HFFc6 (cell line): ENCODE data around the gene IFI44. TPM values are rescaled to one million over a fixed set of nuclear protein-coding genes. Genes with fewer than 3 reads are reported as not detected.

Experiments
- DNase-seq: peaks from one replicate; pipeline ENCODE4 v3.0.0-alpha.2; 2018
- H3K27ac Mint-ChIP-seq: 2 replicates; pipeline ENCODE4 v1.8.0; 2020; ENCODE audit warnings: mild to moderate bottlenecking, mixed read lengths
- H3K27me3 Mint-ChIP-seq: 2 replicates; pipeline ENCODE4 v1.8.0; 2021; ENCODE audit warnings: mild to moderate bottlenecking, moderate library complexity, mixed read lengths; ENCODE audit not compliant: insufficient read depth
- H3K36me3 Mint-ChIP-seq: 2 replicates; pipeline ENCODE4 v1.8.0; 2021; ENCODE audit warnings: low read depth, mixed read lengths
- H3K4me1 Mint-ChIP-seq: 2 replicates; pipeline ENCODE4 v1.8.0; 2020; ENCODE audit warnings: low read depth, mixed read lengths
- H3K4me3 Mint-ChIP-seq: 2 replicates; pipeline ENCODE4 v1.8.0; 2020; ENCODE audit warnings: mild to moderate bottlenecking, moderate library complexity, mixed read lengths
- H3K9me3 Mint-ChIP-seq: 2 replicates; pipeline ENCODE4 v1.8.0; 2020; ENCODE audit warnings: mild to moderate bottlenecking, mixed read lengths
- total RNA-seq, 6 experiments: library from RNA; stranded (reverse); fragmentation: NEBNext Ultra II Directional; extraction: Animal tissue kit (Norgen Biotek cat#: 25700); gene quantifications; 2 replicates in 1 of 6; 3 replicates in 5 of 6; pipeline ENCODE4 v1.2.3, GENCODE V29; 2021
- TF ChIP-seq, protein P1 (sequence below): fragments of 200-600 bp; sonication (generic); IDR thresholded peaks from 2 replicates; pipeline ENCODE4 v1.5.0; 2021; ENCODE audit warnings: antibody characterized with exemption, mild to moderate bottlenecking

IFI44 gene
- total RNA-seq, 6 experiments from 2014 or later, result 1.3 to 3.3 (median 2.8) TPM

DNA sequence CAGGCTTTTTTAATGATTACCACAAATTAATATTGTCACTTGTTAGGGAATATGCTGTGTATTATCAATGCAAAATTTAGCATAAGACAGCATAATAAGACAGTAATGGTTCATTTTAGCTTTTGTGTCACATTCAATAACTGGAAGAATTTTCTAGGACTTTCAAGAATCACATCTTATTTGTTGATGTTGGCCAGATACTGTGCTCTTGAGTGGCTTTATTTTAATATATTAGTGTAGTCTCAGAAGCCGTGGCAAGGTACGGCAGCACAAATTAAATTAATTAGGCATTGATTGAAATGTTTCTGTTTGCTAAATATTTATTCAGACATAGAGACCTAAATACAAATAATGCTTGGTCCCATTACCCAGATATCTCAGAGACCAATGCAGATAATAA is 19.0 kb upstream of the IFI44 start:
- Mint-ChIP-seq H3K36me3 (no peaks in the 10 kb centered on the region), H3K27ac (no peak overlapping the region), H3K4me3 (no peak overlapping the region), H3K4me1 (peaks cover 19% of the 10 kb centered on the region), H3K27me3 (no peaks in the 10 kb centered on the region), H3K9me3 (no peaks in the 10 kb centered on the region)
- DNase-seq, result no peak
- TF ChIP-seq, protein P1, sequence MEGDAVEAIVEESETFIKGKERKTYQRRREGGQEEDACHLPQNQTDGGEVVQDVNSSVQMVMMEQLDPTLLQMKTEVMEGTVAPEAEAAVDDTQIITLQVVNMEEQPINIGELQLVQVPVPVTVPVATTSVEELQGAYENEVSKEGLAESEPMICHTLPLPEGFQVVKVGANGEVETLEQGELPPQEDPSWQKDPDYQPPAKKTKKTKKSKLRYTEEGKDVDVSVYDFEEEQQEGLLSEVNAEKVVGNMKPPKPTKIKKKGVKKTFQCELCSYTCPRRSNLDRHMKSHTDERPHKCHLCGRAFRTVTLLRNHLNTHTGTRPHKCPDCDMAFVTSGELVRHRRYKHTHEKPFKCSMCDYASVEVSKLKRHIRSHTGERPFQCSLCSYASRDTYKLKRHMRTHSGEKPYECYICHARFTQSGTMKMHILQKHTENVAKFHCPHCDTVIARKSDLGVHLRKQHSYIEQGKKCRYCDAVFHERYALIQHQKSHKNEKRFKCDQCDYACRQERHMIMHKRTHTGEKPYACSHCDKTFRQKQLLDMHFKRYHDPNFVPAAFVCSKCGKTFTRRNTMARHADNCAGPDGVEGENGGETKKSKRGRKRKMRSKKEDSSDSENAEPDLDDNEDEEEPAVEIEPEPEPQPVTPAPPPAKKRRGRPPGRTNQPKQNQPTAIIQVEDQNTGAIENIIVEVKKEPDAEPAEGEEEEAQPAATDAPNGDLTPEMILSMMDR, result no peak

DNA sequence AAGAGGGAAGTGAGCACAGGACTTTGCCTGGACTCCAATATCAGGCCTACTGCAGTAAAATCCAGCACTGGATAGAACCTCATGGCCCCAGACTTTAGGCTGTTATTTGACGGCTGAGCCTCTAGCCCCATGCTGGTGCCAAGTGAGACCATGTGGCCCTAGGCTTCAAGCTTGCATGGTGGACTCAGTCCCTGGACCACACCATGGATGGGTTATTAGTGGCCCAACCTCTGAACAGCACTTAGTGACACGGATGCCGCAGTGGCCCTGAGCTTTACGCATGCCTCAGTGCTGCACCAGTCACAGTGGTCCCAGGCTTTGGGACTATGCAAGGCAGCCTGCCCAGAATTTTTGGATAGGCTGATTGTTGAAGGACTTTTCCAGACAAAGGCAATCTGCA is 16.4 kb upstream of the IFI44 start:
- no peaks in the 10 kb centered on the region for H3K27me3 Mint-ChIP-seq
- TF ChIP-seq, protein P1, result no peak
- no peaks in the 10 kb centered on the region for H3K9me3 Mint-ChIP-seq
- no peaks in the 10 kb centered on the region for H3K36me3 Mint-ChIP-seq
- no peak overlapping the region for H3K4me3 Mint-ChIP-seq
- no peak overlapping the region for H3K27ac Mint-ChIP-seq
- H3K4me1 Mint-ChIP-seq, result peaks cover 7% of the 10 kb centered on the region
- no peak for DNase-seq

DNA sequence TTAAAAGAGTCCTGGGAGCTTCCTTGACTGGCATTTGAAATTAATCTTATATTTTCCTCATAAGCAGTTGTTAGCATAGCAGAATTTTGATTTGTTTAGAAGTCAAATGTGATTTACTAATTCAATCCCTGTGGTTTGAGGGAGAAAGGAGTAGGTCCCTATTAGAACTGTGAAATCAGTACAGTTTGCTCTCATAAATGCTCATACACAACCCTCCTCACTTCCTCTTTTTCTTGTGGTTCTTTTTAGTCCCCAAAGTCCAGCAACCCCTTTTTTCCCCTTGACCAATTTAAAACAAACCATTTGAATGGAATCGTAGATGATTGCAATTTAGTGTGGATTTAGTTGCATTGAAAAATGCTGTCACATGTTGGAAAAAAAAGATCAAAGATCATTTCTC is 9.2 kb upstream of the IFI44 start:
- TF ChIP-seq, protein P1, result no peak
- DNase-seq, result no peak
- Mint-ChIP-seq H3K4me3 (no peak overlapping the region), H3K9me3 (peaks cover 6% of the 10 kb centered on the region; the same call in 1 of the 2 replicates), H3K36me3 (peaks cover 6% of the 10 kb centered on the region), H3K27ac (no peak overlapping the region), H3K4me1 (no peaks in the 10 kb centered on the region), H3K27me3 (no peaks in the 10 kb centered on the region)

DNA sequence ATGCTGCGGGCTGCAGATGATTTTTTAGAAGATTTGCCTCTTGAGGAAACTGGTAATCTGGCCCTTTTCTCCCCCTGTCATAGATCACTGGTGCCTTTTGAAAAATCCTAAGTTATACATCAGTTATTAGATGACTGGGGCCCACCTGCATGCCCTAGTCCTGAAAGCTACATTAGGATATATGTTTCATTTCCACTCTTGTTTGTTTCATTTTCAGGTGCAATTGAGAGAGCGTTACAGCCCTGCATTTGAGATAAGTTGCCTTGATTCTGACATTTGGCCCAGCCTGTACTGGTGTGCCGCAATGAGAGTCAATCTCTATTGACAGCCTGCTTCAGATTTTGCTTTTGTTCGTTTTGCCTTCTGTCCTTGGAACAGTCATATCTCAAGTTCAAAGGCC is 8.1 kb upstream of the IFI44 start:
- Mint-ChIP-seq H3K4me3 (no peak overlapping the region), H3K27me3 (no peaks in the 10 kb centered on the region), H3K27ac (no peak overlapping the region), H3K4me1 (no peaks in the 10 kb centered on the region), H3K9me3 (peaks cover 6% of the 10 kb centered on the region; the same call in 1 of the 2 replicates), H3K36me3 (peaks cover 6% of the 10 kb centered on the region)
- no peak for DNase-seq
- TF ChIP-seq, protein P1, result no peak

DNA sequence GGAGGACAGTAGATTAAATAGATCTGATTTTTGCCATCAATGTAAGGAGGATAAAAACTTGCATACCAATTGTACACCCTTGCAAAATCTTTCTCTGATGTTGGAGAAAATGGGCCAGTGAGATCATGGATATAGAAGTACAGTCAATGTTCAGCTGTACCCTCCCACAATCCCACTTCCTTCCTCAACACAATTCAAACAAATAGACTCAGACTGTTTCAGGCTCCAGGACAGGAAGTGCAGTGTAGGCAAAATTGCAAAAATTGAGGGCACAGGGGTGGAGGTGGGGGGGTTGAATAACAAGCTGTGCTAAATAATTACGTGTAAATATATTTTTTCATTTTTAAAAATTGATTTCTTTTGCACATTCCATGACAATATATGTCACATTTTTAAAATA is 3.9 kb upstream of the IFI44 start:
- no peak overlapping the region for H3K4me3 Mint-ChIP-seq
- TF ChIP-seq, protein P1, result no peak
- peaks cover 16% of the 10 kb centered on the region for H3K4me1 Mint-ChIP-seq
- no peak for DNase-seq
- no peak overlapping the region for H3K27ac Mint-ChIP-seq
- peaks cover 10% of the 10 kb centered on the region; the same call in 1 of the 2 replicates for H3K9me3 Mint-ChIP-seq
- H3K27me3 Mint-ChIP-seq, result no peaks in the 10 kb centered on the region
- H3K36me3 Mint-ChIP-seq, result peaks cover 6% of the 10 kb centered on the region

DNA sequence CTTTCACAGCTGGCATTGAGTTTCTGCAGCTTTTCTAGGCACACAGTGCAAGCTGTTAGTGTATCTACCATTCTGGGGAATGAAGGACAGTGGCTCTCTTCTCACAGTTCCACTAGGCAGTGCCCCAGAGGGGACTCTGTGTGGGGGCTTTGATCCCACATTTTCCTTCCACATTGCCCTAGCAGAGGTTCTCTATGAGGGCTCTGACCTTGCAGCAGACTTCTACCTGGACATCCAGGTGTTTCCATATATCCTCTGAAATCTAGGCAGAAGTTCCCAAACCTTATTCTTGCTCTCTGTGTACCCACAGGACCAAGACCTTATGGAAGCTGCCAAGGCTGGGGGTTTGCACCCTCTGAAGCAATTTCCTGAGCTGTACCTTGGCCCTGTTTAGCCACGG is 2.4 kb upstream of the IFI44 start:
- Mint-ChIP-seq H3K36me3 (peaks cover 6% of the 10 kb centered on the region), H3K9me3 (peaks cover 10% of the 10 kb centered on the region; the same call in 1 of the 2 replicates), H3K27ac (no peak overlapping the region), H3K27me3 (no peaks in the 10 kb centered on the region; the same call in 1 of the 2 replicates), H3K4me3 (no peak overlapping the region), H3K4me1 (peaks cover 16% of the 10 kb centered on the region)
- DNase-seq, result no peak
- TF ChIP-seq, protein P1, result no peak
